Activated gamma-delta T cell treated with anti-CD3 and anti-CD28 coated beads, Interleukin-2, amount 50 U/mL, for 16 hours (primary cell): ENCODE measurements around the gene MCM7.
A peak's percentile ranks its signal among the peaks of the same experiment; 100 is the strongest.

Experiments
- DNase-seq: peaks from one replicate; pipeline ENCODE4 v3.0.0-alpha.2; 2020; ENCODE audit warnings: low read depth

Gene MCM7

DNA sequence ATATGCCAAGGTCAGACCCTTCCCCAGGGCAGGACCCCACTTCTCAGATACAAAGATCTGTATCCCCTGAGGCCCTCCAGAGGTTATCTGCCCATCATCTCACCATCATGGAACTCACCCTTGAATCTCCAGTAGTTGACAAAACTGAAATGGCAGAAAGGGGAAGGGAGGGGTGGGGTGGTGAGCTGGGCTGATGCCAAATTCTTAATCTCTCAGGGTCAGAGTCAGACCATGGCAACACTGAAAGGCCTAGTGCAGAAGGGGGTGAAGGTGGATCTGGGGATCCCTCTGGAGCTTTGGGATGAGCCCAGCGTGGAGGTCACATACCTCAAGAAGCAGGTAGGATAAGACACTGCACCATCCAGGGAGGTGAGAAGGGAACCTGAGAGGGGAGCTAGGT lies 21.4 kb upstream of the MCM7 start:
- DNase-seq: no peak

DNA sequence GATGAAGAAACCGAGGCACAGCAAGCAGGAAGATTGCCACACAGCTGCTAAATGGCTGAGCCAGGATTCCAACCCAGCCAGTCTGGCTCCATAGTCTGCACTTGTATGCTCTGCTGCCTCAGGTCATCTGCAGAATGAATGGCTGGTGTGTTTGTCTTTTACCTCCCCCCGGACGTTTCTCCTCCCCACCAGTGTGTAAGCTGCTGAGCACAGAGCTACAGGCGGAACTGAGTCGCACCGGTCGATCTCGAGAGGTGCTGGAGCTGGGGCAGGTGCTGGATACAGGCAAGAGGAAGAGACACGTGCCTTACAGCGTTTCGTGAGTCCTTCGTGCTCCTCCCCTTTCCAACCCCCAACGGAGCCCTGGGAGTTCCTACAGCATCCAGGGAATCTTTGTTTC lies 20.9 kb upstream of the MCM7 start:
- no peak for DNase-seq

DNA sequence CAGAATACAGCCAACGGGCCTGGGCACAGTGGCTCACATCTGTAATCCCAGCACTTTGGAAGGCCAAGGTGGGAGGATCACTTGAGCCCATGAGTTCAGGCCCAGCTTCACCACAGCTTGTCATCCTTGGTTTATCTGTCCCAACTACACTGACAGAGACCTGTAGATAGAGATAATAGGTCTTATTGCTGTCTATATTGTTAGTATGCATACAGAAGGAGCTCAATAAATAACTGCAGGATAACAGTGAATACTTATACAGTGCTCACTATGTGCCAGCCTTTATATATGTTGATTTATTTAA lies 19.5 kb upstream of the MCM7 start:
- DNase-seq: no peak

DNA sequence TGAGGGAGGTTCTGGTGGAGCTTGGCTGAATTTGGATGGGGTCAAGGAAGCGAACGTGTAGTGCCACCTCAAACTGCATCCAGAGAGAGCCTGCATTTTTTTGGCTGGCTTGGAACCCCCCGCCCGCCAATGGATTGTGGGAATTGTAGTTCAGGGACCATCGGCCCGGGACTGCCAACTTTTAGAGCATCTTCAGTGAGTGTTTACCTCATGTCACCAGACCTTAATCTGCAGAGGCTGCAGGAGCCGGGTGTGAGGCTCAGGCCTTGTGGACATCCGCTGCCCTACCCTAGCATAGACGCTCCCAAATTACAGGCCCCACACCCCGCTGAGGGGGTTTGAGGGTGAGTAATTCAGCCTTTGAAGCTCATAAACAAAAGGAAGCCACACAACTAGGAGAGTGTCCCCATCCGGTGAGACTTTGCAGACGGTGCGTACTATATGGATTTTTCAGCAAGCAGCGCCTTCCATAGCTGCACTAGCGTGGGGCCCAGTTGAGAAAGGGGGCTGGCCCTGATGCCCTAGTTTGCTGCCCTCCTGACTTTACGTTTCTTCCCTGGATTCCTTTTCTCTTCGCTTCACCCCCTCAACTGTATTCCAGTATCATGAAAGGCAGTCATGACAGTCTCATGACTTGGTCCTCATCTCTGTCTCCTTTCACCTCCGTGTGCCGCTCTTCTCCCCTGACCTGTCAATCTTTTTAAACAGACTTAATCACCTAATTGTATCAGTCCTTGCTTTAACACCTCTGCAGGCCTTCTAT lies 19.0 kb upstream of the MCM7 start:
- peak; percentile 52 for DNase-seq

DNA sequence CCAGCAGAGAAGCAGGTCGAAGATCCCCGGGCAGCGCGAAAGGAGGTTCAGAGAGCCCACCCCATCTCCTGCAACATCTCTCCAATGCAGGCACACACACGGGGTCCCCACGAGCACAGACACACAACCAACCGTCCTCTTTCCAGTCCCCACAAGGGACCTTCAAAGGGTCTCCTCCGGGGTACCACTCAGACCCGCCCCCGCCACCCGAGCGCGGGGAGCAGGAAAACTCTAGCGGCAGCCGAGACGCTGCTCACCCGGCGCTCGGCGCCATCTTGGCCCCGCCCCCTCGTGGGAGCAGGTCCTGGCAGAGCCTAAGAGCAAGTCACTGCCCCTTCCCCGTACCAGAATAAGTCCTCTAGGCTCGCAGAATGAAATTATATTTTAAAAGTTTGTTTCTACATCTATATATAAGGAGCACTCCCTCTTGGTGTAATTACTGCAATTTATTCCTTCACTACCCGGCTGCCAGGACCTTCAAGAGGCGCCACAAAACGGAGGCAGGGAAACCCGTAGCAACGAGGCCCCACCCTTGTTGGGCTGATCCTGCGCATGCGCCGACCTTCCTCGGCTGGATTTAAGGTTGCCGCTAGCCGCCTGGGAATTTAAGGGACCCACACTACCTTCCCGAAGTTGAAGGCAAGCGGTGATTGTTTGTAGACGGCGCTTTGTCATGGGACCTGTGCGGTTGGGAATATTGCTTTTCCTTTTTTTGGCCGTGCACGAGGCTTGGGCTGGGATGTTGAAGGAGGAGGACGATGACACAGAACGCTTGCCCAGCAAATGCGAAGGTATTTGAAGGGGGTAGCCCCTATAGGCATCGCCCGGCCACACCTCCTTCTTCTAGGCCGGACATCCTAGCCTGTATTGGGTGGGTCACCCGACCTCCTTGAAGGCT lies 18.1 kb upstream of the MCM7 start, which contains the start of the genes CNPY4 and TAF6:
CNPY4 (plus strand) TSS at position 563 of the 898 bp plus-strand sequence; CDS start at position 674, 111 bp downstream.
TAF6 (minus strand) TSS at position 287 of the 898 bp plus-strand sequence. CDS start 5,149 bp downstream, outside the sequence.
- peak; percentile 91 for DNase-seq

DNA sequence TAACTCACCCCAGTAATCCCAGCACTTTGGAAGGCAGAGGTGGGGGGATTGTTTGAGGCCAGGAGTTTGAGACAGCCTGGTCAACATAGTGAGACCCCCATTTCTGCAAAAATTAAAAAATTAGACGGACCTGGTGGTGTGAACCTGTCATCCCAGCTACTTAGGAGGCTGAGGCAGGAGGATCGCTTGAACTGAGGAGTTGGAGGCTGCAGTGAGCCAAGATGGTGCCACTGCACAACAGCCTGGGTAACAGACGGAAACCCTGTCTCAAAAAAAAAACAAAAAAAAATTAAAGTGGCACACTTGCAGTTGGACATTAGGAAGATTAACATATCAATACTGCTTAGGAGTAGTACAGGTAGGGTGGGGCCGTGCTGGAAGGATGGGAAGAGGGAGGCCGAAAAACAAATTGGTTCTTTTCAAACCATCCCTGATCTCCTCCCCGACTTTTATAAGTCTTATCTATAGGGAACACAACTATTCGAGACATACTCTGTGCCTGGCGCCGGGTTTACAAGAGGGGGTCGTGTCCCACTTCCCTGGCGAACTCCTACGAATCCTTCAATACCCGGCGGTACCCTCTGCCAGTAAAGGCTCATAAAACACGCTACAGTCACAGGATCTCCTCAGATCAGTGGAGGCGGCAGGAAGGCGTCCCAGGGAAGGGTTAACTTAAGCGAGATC lies 17.3 kb upstream of the MCM7 start:
- DNase-seq: no peak

DNA sequence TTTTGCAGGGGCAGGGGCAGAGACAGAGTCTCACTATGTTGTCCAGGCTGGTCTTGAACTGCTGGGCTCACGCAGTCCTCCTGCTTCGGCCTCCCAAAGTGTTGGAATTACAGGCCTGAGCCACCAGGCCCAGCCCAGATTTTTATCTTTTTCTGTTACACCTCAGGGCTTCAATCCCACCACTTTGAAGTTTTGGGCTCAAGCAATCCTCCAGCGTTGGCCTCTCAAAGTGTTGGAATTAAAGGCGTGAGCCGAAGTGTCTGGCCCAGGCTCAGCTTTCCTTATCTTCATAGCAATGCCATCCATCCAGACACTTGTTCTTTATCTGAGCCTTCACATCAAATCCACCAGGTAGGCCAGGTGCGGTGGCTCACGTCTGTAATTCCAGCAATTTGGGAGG lies 13.8 kb upstream of the MCM7 start:
- no peak for DNase-seq

DNA sequence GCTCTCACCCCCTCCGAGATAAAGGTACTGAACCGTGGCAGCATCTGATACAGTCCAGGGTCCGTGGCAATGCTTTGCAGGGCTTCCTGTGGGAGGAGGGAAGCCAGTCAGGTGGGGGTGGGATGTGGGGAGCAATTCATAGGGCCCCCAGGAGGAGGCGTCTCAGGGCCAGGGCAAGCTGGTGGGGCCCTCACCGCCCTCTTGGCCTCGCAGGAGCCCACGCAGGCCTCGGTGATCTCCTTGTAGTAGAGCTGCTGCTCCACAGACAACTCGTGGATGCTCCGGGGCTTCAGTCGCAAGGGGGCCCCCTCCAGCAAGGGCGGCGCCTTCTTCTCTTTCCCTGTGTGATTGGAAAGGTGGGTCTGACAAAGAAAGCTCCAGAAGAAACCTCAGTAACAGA lies 10.7 kb upstream of the MCM7 start:
- no peak for DNase-seq

DNA sequence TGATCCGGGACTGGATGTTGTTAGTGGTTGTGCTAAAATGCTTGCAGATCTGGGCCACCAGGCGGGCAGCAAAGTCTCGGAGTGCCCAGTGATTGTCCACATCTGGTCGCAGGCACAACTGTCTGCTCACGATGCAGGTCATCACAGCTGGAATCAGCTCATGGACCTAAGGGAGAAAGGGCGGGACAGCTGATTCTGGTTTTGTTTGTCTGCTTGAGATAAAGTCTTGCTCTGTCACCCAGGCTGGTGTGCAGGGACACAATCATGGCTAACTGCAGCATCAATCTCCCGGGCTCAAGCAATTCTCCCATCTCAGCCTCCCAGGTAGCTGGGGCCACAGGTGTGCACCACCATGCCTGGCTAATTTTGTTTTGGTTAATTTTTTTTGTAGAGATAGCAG lies 10.0 kb upstream of the MCM7 start:
- no peak for DNase-seq

DNA sequence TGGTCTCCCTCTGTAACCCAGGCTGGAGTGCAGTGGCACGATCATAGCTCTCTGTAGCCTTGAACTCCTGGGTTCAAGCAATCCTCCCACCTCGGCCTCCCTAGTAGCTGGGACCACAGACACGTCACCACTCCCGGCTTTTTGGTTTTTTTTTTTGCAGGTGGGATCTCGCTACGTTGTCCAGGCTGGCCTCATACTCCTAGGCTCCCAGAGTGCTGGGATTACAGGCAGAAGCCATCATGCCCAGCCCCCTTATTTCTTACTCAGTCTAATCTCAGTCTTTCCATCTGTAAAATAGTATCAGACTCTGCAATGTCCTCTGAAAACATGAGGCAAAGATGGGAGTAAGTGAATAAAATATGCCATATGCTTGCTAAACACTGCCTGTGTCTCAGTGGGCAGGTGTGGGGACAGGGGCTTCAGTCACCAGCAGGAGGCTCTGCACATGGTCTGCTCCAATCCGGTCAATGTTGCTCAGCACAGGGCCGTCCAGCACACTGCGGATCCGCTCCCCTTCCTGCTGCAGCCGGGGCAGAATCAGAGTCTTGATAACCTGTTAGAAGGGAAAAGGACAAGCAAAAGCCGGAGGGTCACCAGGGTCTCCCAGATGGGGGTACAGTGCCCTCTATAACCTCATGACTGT lies 8.4 kb upstream of the MCM7 start:
- DNase-seq: no peak

DNA sequence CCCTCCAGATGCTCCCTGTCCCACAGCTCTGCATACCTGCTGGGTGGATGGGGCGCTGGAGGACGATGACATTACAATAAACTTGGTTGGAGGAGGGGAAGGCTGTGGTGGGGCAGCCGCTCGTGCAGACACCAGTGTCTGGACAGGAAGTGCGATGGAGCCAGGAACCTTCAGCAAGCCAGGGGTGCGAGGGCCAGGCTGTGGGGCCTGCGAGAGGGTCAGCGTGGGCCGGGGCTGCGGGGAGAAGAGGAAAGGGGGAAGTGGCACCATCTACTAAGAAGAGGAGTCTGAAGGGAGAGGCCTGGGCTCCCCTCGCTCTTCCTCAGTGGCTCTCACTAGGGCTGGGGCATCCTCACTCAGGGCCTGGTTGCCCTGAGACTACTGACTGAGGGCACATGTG lies 6.7 kb upstream of the MCM7 start:
- no peak for DNase-seq

DNA sequence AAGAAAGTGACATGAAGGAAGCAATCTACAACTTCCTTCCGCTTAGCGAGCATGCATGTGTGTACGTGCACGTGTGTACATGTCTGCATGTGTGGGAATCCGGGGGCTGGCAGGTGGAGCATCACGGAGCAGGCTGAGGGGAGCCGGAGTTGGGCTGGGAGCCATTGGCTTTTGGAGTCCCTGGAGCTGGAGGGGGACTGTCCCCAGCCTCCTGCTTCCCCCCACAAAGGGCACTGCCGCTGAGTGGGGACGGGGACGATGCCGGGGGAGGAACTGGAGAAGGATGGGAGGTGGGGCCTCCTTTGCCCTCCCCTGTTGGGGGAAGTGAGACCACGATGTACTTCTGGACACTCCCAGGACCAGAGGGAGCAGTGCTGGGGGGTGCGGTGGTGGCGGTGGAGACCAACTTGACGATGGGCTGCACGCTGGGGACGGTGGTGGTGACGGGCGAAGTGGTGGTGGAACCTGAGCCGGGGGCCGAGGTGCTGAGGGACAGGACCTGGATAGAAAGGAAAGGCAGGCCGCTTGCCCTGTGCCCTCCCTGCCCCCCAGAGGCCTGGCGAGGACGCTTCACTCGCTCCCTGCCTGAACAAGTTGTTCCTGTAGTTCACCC lies 6.0 kb upstream of the MCM7 start:
- no peak for DNase-seq

DNA sequence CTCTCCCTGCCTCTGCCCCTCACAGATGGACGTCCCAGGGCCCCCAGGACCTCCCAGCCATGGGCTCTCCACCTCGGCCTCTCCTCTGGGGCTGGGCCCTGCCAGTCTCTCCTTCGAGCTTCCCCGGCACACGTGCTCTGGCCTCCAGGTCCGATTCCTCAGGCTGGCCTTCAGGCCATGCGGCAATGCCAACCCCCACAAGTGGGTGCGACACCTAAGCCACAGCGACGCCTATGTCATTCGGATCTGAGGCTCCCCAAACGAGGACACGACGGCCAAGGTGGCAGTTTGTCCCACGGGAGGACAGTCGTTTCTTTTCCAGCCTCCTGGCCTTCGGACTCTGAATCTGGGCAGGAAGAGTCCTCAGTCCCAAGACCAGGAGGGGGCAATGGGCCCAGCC lies 5.4 kb upstream of the MCM7 start:
- DNase-seq: no peak

DNA sequence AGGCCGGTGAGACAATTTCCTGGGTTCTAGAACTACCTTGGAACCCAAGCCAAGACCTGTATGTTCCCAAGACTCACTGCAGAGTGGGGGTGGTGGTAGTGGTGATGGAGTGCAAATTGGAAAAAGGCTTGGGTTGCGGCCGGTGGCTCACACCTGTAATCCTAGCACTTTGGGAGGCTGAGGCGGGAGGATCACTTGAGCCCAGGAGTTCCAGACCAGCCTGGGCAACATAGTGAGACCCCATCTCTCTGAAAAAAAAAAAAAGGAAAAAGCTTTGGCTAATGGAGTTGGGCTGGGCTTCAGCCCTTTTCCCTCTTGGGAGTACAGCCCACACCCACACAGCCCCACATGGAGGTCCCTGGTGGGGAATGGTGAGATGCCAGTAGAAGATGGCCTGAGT lies 4.3 kb upstream of the MCM7 start:
- DNase-seq: no peak

DNA sequence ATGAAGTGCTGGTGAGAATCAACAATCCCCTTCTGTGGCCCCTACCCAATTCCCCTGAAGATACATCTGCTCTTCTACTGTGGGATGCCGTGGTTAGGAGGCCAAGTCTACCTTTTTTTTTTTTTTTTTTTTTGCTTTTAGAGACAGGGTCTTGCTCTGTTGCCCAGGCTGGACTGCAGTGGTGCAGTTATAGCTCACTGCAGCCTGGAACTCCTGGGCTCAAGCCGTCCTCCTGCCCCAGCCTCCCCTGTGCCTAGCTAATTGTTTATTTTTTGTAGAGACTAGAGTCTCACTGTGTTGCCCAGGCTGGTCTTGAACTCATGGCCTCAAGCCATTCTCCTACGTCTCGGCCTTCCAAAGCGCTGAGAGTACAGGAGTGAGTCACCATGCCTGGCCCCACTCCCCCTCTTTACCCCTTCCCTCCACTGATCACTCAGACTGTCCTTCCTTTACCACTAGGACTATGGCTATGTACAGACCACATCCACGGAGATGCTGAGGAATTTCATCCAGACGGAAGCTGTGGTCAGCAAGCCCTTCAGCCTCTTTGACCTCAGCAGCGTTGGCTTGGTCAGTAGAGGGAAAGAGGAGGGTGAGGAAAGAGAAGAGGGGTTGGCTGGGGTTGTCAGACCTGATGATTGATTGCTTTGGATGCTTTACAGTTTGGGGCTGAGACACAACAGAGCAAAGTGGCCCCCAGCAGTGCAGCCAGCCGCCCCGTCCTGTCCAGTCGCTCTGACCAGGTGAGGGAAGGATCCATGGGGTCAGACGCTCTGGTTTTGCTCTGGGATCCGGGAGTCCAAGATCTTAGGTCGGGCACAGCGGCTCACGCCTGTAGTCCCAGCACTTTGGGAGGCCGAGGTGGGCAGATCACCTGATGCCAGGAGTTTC lies 2.0 kb upstream of the MCM7 start:
- DNase-seq: no peak

DNA sequence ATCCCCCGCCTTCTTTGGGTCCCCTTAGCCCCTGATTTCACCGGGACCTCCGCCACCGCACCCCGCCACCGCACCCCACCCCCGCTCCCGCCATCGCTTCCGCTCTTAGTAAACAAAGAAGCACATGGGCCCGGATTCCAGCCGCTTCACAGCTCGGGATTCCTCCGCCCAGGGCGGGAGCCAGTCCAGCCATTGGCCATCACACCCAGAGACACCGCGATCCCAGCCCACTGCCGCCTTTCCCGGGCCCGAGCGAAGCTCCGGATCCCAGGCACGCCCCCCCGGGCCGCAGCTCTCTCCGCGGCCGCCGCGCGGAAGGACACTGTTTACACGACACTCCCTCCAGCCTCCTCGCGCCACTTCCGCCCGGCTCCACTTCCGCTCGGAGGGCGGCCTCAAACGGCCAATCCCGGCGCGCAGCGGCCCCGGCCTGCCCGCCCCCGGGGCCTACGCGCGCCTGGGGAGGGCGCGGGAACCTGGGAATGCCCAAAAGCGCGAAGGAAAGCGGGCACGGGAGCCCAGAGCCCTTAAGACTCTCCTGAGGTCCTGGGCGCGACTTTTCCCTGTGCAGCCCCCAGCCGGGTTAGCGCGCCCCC lies 679 bp downstream of the MCM7 start:
- DNase-seq: peak; percentile 76

DNA sequence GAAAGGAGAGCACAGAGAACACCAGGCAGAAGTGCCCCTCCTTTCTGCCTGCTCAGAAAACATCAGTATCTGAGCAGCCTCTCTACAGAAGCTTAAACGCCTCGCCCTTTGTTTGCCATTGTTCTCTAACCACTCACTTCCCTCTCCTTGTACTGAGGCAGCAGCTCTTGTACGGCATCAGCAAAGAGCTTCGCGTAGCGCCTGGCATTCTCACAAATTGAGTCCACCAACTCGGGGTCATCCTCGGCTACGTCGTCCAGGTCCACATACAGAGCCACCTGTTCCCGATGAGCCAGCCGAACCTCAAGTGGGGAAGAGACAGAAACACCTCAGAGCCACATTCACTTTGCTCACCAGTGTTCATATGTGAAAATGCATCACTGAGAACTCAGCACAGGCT lies 1.7 kb downstream of the MCM7 start:
- no peak for DNase-seq

DNA sequence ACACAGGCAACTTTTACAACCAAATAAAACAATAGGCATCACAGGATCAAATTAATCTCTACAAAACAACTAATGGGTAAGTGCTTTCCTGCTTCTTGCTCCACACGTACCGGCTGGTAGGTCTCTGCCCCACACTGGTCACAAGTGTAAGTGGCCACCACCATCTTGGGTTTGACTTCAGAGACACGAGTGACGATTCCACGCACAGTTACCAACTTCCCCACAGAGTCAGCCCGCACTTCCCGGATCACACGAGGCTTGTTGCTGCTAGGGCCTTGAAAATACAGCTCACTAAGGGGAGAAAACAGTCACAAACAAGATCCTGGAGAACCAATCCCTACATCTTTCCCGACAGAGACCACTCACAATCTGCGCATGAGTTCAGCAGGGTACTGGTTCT lies 2.3 kb downstream of the MCM7 start:
- no peak for DNase-seq

DNA sequence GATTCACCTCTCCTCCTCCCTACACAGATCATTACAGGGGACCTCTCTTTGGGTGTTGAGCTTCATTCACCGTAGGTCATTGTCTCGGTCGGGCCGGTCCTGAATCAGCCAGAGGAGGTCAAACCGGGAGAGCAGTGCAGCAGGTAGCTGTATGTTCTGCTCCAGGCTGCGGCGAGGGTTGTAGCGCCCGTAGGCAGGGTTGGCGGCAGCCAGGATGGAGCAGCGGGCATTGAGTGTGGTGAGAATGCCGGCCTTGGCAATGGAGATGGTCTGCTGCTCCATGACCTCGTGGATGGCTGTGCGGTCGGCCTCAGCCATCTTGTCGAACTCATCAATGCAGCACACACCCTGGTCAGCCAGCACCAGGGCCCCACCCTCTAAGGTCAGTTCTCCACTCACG lies 5.5 kb downstream of the MCM7 start:
- no peak for DNase-seq

DNA sequence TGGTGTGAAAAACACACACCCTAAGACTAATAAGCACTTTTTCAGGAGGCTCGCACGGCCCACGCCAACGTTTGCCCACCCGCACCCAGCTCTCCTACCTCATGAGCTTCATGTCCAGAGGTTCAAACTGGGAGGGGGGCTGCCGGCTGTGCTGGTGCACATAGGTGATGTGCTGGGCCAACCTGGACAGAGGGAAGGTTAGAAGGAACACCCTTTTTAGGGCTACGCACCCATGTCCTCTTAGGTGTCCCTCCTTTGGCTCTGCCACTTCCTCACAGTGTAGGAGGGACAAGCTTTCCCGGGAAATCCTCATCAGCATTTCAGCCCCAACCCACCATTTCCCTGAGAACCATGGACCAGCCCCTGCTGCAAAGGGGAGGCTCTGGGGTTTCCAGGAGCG lies 5.9 kb downstream of the MCM7 start:
- no peak for DNase-seq
